Measurements from ENCODE around the gene ATRNL1. TPM values are rescaled to one million over a fixed set of nuclear protein-coding genes. Genes with fewer than 3 reads are reported as not detected.

Gene ATRNL1
- total RNA-seq, 4 donors from 2014 or later: 3.5 to 27.2 (median 4.1) TPM

DNA sequence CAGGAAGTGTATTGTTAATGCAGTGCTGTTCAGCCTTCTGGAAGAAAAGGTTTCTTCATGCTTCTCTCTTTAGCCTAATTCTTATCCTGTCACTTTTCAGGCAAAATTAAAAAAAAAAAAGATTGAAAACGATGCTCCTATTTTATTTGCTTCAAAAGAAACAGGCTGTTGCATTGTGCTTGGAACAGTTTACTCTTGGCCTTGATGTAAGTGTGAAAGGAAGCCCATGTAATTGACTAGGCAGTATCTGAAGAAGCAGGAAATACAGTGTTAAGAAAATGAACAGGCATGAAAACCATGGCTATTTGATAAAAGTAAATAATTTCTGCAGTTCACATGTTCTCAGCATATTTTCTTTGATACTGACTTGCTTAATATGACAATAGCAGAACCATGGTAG lies 40.4 kb upstream of the ATRNL1 start:
- DNase-seq: no peak

GRCh38 chr10:115056186-115056585 lies 37.0 kb upstream of the ATRNL1 start:
- TF ChIP-seq POLR2A (IDR thresholded peaks at IDR 0.05) (no peak), CTCF (IDR thresholded peaks at IDR 0.05) (no peak)
- H3K4me3 ChIP-seq: no peak overlapping the region
- no peak overlapping the region for H3K27ac ChIP-seq
- H3K9me3 ChIP-seq: no peaks in the 10 kb centered on the region
- no peaks in the 10 kb centered on the region for H3K4me1 ChIP-seq
- no peak for DNase-seq
- peaks cover 0 to under 1% of the 10 kb centered on the region in 2 donors for H3K27me3 ChIP-seq
- H3K36me3 ChIP-seq: no peaks in the 10 kb centered on the region

More for the DNA sequence above, 40.4 kb upstream of the ATRNL1 start:
- TF ChIP-seq POLR2A (IDR thresholded peaks at IDR 0.05) (no peak), CTCF (IDR thresholded peaks at IDR 0.05) (no peak)
- Histone ChIP-seq H3K9me3 (no peaks in the 10 kb centered on the region), H3K27ac (no peak overlapping the region), H3K27me3 (no peaks in the 10 kb centered on the region), H3K4me1 (no peaks in the 10 kb centered on the region), H3K4me3 (no peak overlapping the region), H3K36me3 (no peaks in the 10 kb centered on the region)

DNA sequence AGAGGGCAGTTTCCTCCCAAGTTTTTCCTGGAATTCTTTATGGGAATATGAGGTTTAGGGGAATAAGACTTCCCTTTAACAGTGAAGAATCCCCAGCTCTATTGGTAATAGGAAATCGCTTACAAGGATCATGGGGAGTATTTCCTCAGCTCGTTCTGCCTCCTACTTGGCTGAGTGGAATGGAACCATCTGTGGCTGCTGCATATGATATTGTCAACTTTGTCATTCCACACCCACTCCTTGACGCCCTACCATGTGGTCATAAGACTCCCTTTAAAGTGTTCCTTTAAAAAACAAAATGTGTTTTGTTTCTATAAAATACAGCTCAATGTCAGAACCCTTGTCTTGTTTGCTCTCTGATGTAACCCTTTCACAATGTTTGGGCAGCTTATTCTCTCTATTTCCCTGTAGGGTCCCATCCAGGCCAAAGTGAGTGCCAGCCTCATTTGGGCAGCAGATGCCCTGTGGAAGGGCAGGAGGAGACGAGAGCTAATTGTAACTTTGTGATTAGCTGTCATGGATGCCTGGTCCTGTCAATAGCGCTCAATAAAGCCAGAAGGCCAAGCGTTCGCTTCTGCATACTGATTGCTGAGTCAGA lies 33.8 kb upstream of the ATRNL1 start:
- Histone ChIP-seq H3K4me3 (no peak overlapping the region), H3K27me3 (peaks cover 0 to 3% of the 10 kb centered on the region in 2 donors), H3K36me3 (no peaks in the 10 kb centered on the region), H3K27ac (no peak overlapping the region), H3K4me1 (no peaks in the 10 kb centered on the region), H3K9me3 (no peaks in the 10 kb centered on the region)
- no peak for TF ChIP-seq CTCF (IDR thresholded peaks at IDR 0.05)
- no peak for TF ChIP-seq POLR2A (IDR thresholded peaks at IDR 0.05)
- DNase-seq: no peak

DNA sequence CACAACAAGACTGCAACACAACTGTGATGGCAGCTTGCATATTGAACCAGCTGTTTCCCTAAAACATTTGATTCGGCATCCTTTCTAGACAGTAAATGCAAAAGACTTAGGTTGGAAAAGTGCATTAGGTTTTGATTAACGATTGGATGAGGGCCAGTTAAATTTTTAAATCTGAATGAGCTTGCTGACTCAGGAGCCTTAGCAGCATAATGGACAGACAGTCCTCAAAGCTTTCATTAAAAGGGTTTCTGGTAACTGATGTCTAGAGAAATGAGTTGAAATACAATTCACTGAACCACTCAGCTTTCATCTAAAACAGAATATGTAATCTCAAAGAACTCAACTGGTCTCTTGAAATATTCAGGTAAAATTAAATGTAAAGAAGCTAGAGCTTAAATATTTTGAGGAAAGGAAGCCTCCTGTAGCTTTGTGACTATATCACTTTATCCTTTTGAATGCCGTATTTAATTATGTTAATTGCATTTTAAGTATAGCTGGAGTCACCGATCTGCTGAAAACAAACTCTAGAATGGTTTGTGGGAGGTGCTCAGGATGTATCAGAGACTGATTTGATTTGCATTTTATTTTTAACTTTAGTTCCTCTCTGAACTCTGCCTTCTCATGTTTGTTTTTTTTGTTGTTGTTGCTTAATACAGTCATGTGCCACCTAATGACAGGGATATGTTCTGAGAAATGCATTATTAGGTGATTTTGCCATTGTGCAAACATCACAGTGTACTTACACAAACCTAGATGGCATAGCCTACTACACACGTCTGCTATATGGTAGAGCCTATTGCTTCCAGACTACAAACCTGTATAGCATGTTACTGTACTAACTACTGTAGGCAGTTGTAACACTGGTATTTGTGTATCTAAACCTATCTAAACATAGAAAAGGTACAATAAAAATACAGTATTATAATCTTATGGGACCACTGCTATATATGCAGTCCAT lies 29.2 kb upstream of the ATRNL1 start:
- Histone ChIP-seq H3K4me3 (no peak overlapping the region), H3K36me3 (no peaks in the 10 kb centered on the region), H3K27ac (no peak overlapping the region), H3K9me3 (no peaks in the 10 kb centered on the region), H3K4me1 (no peaks in the 10 kb centered on the region), H3K27me3 (peaks cover 0 to 3% of the 10 kb centered on the region in 2 donors)
- TF ChIP-seq POLR2A (IDR thresholded peaks at IDR 0.05) (no peak), CTCF (IDR thresholded peaks at IDR 0.05) (no peak)
- DNase-seq: no peak

- H3K4me1 ChIP-seq: no peaks in the 10 kb centered on the region
- no peaks in the 10 kb centered on the region for H3K36me3 ChIP-seq
- TF ChIP-seq POLR2A (IDR thresholded peaks at IDR 0.05): no peak
- no peak for DNase-seq
- H3K9me3 ChIP-seq: no peaks in the 10 kb centered on the region
- peaks cover 0 to 3% of the 10 kb centered on the region in 2 donors for H3K27me3 ChIP-seq
- no peak overlapping the region for H3K4me3 ChIP-seq
- H3K27ac ChIP-seq: no peak overlapping the region
Observed at GRCh38 chr10:115065801-115066200, 27.4 kb upstream of the ATRNL1 start.

GRCh38 chr10:115066528-115066927 lies 26.6 kb upstream of the ATRNL1 start:
- Histone ChIP-seq H3K36me3 (no peaks in the 10 kb centered on the region), H3K4me3 (no peak overlapping the region), H3K9me3 (no peaks in the 10 kb centered on the region), H3K4me1 (no peaks in the 10 kb centered on the region), H3K27ac (no peak overlapping the region), H3K27me3 (no peaks in the 10 kb centered on the region)
- no peak for DNase-seq
- no peak for TF ChIP-seq POLR2A (IDR thresholded peaks at IDR 0.05)
- TF ChIP-seq CTCF (IDR thresholded peaks at IDR 0.05): no peak

Measured in Peyer's patch (tissue), 4 donors.